ENCODE data around the gene ADGRD2.

Gene ADGRD2

GRCh38 chr9:124496463-124496862 lies 46.2 kb downstream of the ADGRD2 start:
- no peaks in the 10 kb centered on the region for H3K79me2 ChIP-seq (ENCODE audit: control insufficient read depth, low read length)
- no peaks in the 10 kb centered on the region for H4K20me1 ChIP-seq (ENCODE audit: control insufficient read depth, insufficient read depth, low read depth, low read length)
- no peaks in the 10 kb centered on the region for H3F3A ChIP-seq (ENCODE audit: control insufficient read depth, insufficient read depth)
- no peak for TF ChIP-seq EZH2phosphoT487 (IDR thresholded peaks at IDR 0.05; ENCODE audit: borderline replicate concordance, low read length)
- TF ChIP-seq, protein P1, sequence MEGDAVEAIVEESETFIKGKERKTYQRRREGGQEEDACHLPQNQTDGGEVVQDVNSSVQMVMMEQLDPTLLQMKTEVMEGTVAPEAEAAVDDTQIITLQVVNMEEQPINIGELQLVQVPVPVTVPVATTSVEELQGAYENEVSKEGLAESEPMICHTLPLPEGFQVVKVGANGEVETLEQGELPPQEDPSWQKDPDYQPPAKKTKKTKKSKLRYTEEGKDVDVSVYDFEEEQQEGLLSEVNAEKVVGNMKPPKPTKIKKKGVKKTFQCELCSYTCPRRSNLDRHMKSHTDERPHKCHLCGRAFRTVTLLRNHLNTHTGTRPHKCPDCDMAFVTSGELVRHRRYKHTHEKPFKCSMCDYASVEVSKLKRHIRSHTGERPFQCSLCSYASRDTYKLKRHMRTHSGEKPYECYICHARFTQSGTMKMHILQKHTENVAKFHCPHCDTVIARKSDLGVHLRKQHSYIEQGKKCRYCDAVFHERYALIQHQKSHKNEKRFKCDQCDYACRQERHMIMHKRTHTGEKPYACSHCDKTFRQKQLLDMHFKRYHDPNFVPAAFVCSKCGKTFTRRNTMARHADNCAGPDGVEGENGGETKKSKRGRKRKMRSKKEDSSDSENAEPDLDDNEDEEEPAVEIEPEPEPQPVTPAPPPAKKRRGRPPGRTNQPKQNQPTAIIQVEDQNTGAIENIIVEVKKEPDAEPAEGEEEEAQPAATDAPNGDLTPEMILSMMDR (IDR thresholded peaks at IDR 0.05; ENCODE audit: low read depth, low read length, poor library complexity, severe bottlenecking): no peak
- H3K4me1 ChIP-seq (ENCODE audit: control insufficient read depth, low read length): no peaks in the 10 kb centered on the region
- no peak overlapping the region for H3K27ac ChIP-seq (ENCODE audit: low read depth, low read length)
- no peak overlapping the region for H3K4me2 ChIP-seq (ENCODE audit: low read length)
- no peaks in the 10 kb centered on the region for H3K36me3 ChIP-seq (ENCODE audit: control insufficient read depth, low read length)
- H3K4me3 ChIP-seq (ENCODE audit: low read length): no peak overlapping the region
- H3K9me3 ChIP-seq (ENCODE audit: control insufficient read depth, insufficient read depth, low read length): no peaks in the 10 kb centered on the region
- H3K9me2 ChIP-seq (replicated peaks; ENCODE audit: control insufficient read depth, low read length): no peaks in the 10 kb centered on the region
- no peaks in the 10 kb centered on the region for H3K27me3 ChIP-seq (ENCODE audit: control insufficient read depth, low read length)

DNA sequence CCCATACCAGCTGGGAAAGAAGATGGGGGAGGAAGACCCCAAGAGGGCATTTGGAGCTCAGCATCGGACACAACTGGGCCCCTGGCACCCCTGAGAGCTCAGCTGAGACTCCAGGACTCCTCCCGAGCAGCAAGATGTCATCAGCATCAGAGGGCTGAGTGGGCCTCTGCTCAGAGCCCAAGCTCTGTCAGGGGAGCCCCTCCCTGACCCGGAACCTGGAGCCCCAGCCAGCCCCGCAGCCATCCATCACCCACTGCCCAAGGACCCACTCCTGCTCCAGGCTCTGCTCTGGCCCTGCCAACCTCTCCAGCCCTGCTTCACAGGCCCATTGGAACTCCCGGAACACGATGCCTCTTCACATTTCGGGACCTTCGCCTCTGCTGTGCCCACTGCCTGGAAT lies 47.2 kb downstream of the ADGRD2 start:
- H3K27ac ChIP-seq (ENCODE audit: low read depth, low read length): no peak overlapping the region
- H3F3A ChIP-seq (ENCODE audit: control insufficient read depth, insufficient read depth): no peaks in the 10 kb centered on the region
- H3K79me2 ChIP-seq (ENCODE audit: control insufficient read depth, low read length): no peaks in the 10 kb centered on the region
- no peak overlapping the region for H3K4me3 ChIP-seq (ENCODE audit: low read length)
- H3K9me3 ChIP-seq (ENCODE audit: control insufficient read depth, insufficient read depth, low read length): no peaks in the 10 kb centered on the region
- no peak overlapping the region for H3K4me2 ChIP-seq (ENCODE audit: low read length)
- no peaks in the 10 kb centered on the region for H3K9me2 ChIP-seq (replicated peaks; ENCODE audit: control insufficient read depth, low read length)
- TF ChIP-seq, protein P1 (IDR thresholded peaks at IDR 0.05; ENCODE audit: low read depth, low read length, poor library complexity, severe bottlenecking): no peak
- no peak for TF ChIP-seq EZH2phosphoT487 (IDR thresholded peaks at IDR 0.05; ENCODE audit: borderline replicate concordance, low read length)
- H4K20me1 ChIP-seq (ENCODE audit: control insufficient read depth, insufficient read depth, low read depth, low read length): no peaks in the 10 kb centered on the region
- H3K27me3 ChIP-seq (ENCODE audit: control insufficient read depth, low read length): no peaks in the 10 kb centered on the region
- H3K36me3 ChIP-seq (ENCODE audit: control insufficient read depth, low read length): no peaks in the 10 kb centered on the region
- H3K4me1 ChIP-seq (ENCODE audit: control insufficient read depth, low read length): no peaks in the 10 kb centered on the region

DNA sequence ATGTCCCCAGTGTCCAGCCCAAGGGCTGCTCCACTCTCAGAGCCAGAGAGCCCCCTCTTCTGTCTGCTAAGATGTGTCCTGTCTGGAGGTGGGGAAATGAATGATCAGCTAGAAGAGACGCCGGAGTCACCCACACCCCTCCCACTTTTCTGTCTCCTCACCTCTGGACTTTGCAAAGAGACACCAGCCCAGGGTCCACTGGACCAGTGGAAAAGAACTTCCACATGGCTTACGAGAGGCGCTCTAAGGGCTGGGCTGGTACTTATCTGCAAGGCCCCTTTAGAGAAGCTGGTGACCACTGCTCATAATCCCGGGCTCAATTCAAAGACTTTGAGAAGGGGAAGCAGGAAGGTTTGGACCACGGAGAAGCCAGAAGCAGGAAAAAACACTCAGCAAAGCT lies 47.8 kb downstream of the ADGRD2 start:
- Histone ChIP-seq H3F3A (ENCODE audit: control insufficient read depth, insufficient read depth) (no peaks in the 10 kb centered on the region), H3K27me3 (ENCODE audit: control insufficient read depth, low read length) (no peaks in the 10 kb centered on the region), H3K4me2 (ENCODE audit: low read length) (no peak overlapping the region), H3K9me3 (ENCODE audit: control insufficient read depth, insufficient read depth, low read length) (no peaks in the 10 kb centered on the region), H3K27ac (ENCODE audit: low read depth, low read length) (no peak overlapping the region), H3K9me2 (replicated peaks; ENCODE audit: control insufficient read depth, low read length) (no peaks in the 10 kb centered on the region), H3K4me1 (ENCODE audit: control insufficient read depth, low read length) (no peaks in the 10 kb centered on the region), H3K36me3 (ENCODE audit: control insufficient read depth, low read length) (no peaks in the 10 kb centered on the region), H4K20me1 (ENCODE audit: control insufficient read depth, insufficient read depth, low read depth, low read length) (no peaks in the 10 kb centered on the region), H3K79me2 (ENCODE audit: control insufficient read depth, low read length) (no peaks in the 10 kb centered on the region), H3K4me3 (ENCODE audit: low read length) (no peak overlapping the region)
- no peak for TF ChIP-seq EZH2phosphoT487 (IDR thresholded peaks at IDR 0.05; ENCODE audit: borderline replicate concordance, low read length)
- TF ChIP-seq, protein P1 (IDR thresholded peaks at IDR 0.05; ENCODE audit: low read depth, low read length, poor library complexity, severe bottlenecking): no peak

Measured in DOHH2 (cell line).